Endothelial cell of umbilical vein (primary cell): ENCODE results near the gene PPP6R1. TPM values are rescaled to one million over a fixed set of nuclear protein-coding genes. Genes with fewer than 3 reads are reported as not detected.
A peak's percentile ranks its signal among the peaks of the same experiment; 100 is the strongest.

ENCODE experiments used
- Bru-seq: library from RNA; stranded (reverse); fragments of 400-500 nt; gene quantifications from one replicate; lab custom pipeline; 2021; lab: Mats Ljungman, UMichigan
- BruChase-seq, 2 experiments: library from RNA; stranded (reverse); fragments of 400-500 nt; gene quantifications; one replicate each; lab custom pipeline; 2021; lab: Mats Ljungman, UMichigan
- BruUV-seq: library from RNA; stranded (reverse); fragments of 400-500 nt; replicated peaks from 2 replicates; lab custom pipeline; 2021; lab: Mats Ljungman, UMichigan
- CTCF ChIA-PET: fragments of 300-600, 350-600 bp; sonication (Branson Sonifier 250); formaldehyde crosslinking; loops from one replicate; lab custom pipeline; 2021; ENCODE audit warnings: antibody characterized with exemption, inconsistent platforms; lab: Charles Lee
- POLR2A ChIA-PET: fragments of 300-600, 350-600 bp; sonication (Branson Sonifier 250); formaldehyde crosslinking; loops from one replicate; lab custom pipeline; 2021; ENCODE audit warnings: antibody characterized with exemption, inconsistent platforms; lab: Charles Lee
- DNase-seq: peaks from one replicate; pipeline ENCODE4 v3.0.0-alpha.2; 2011; ENCODE audit warnings: low read depth, low spot score
- FAIRE-seq: peaks from 2 replicates; lab custom pipeline; 2011; peaks lifted over from hg19 to GRCh38; lab: Jason Lieb, UNC
- H2AFZ ChIP-seq: 2 replicates; pipeline ENCODE4 v1.6.0; 2012; ENCODE audit warnings: low read depth, low read length, control low read depth, inconsistent platforms
- H3K27ac ChIP-seq: 2 replicates; pipeline ENCODE4 v1.5.1; 2011; ENCODE audit warnings: low read depth, mild to moderate bottlenecking, control low read depth, low read length, moderate library complexity; ENCODE audit not compliant: insufficient read depth
- H3K27me3 ChIP-seq, 2 experiments: 2 replicates each; pipeline versions ENCODE4 v1.6.0 to v1.6.1; 2011; ENCODE audit warnings: low read length in 2 of 2, mixed read lengths in 1 of 2; ENCODE audit not compliant: control insufficient read depth in 2 of 2, insufficient read depth in 2 of 2
- H3K36me3 ChIP-seq, 2 experiments: 2 replicates in 1 of 2; 3 replicates in 1 of 2; pipeline ENCODE4 v1.5.1; 2011; ENCODE audit warnings: low read length in 2 of 2, mild to moderate bottlenecking in 1 of 2, moderate library complexity in 1 of 2; ENCODE audit not compliant: control insufficient read depth in 2 of 2, insufficient read depth in 2 of 2; ENCODE audit errors: extremely low read depth in 1 of 2
- H3K4me1 ChIP-seq: 3 replicates; pipeline ENCODE4 v1.5.1; 2011; ENCODE audit warnings: mild to moderate bottlenecking, low read length; ENCODE audit not compliant: control insufficient read depth, insufficient read depth; ENCODE audit errors: extremely low read depth
- H3K4me2 ChIP-seq: 2 replicates; pipeline ENCODE4 v1.6.1; 2011; ENCODE audit warnings: low read length, control low read depth, mixed read lengths; ENCODE audit not compliant: insufficient read depth
- H3K4me3 ChIP-seq, 3 experiments: fragments of 200-600 bp in 1 of 3; sonication (generic), shearing (Covaris generic) in 1 of 3; replicated peaks in 1 of 3; 2 replicates each; pipeline ENCODE4 v1.5.1; 2011 to 2016; ENCODE audit warnings: control low read depth in 3 of 3, low read length in 3 of 3, mild to moderate bottlenecking in 2 of 3, inconsistent platforms in 1 of 3, low read depth in 1 of 3, moderate library complexity in 1 of 3; ENCODE audit not compliant: insufficient read depth in 1 of 3
- H3K79me2 ChIP-seq: 2 replicates; pipeline ENCODE4 v1.6.0; 2012; ENCODE audit warnings: low read length, inconsistent platforms; ENCODE audit not compliant: control insufficient read depth, insufficient read depth
- H3K9ac ChIP-seq: replicated peaks from 2 replicates; pipeline ENCODE3; 2011; ENCODE audit warnings: low read length, control low read depth; ENCODE audit not compliant: insufficient read depth; ENCODE audit errors: extremely low read depth
- H3K9me1 ChIP-seq: replicated peaks from 3 replicates; pipeline ENCODE4 v1.6.0; 2011; ENCODE audit warnings: mild to moderate bottlenecking, low read length; ENCODE audit not compliant: control insufficient read depth, insufficient read depth; ENCODE audit errors: extremely low read depth
- H3K9me3 ChIP-seq: replicated peaks from 2 replicates; pipeline ENCODE4 v1.5.1; 2012; ENCODE audit warnings: low read length, inconsistent platforms; ENCODE audit not compliant: control insufficient read depth, insufficient read depth
- H4K20me1 ChIP-seq: replicated peaks from 2 replicates; pipeline ENCODE3; 2011; ENCODE audit warnings: mild to moderate bottlenecking, low read length; ENCODE audit not compliant: control insufficient read depth, insufficient read depth; ENCODE audit errors: extremely low read depth
- CTCF ChIP-seq, 2 donors: IDR thresholded peaks; 1 replicate in 1 of 2; 2 replicates in 1 of 2; pipeline ENCODE4 v1.5.1; 2011; ENCODE audit warnings: low read length in 2 of 2, mild to moderate bottlenecking in 2 of 2, moderate library complexity in 2 of 2, control low read depth in 1 of 2, inconsistent platforms in 1 of 2, low read depth in 1 of 2; ENCODE audit not compliant: insufficient read depth in 1 of 2; ENCODE audit errors: extremely low read depth in 1 of 2
- EZH2 ChIP-seq: IDR thresholded peaks from 2 replicates; pipeline ENCODE4 v1.6.1; 2012; ENCODE audit warnings: borderline replicate concordance, low read depth, mild to moderate bottlenecking, moderate library complexity, low read length, inconsistent platforms; ENCODE audit not compliant: severe bottlenecking
- FOS ChIP-seq: IDR thresholded peaks from 2 replicates; pipeline ENCODE4 v1.6.1; 2011; ENCODE audit warnings: mild to moderate bottlenecking, low read length, moderate library complexity, borderline replicate concordance; ENCODE audit not compliant: insufficient read depth
- GATA2 ChIP-seq: IDR thresholded peaks from 2 replicates; pipeline ENCODE4 v1.7.0; 2011; ENCODE audit warnings: low read depth, mild to moderate bottlenecking, moderate library complexity, mixed read lengths, low read length; ENCODE audit not compliant: insufficient read length, insufficient read depth
- JUN ChIP-seq: IDR thresholded peaks from 2 replicates; pipeline ENCODE4 v1.6.1; 2011; ENCODE audit warnings: borderline replicate concordance, low read depth; ENCODE audit not compliant: insufficient read length, insufficient read depth
- MAX ChIP-seq: IDR thresholded peaks from 2 replicates; pipeline ENCODE4 v1.6.1; 2011; ENCODE audit not compliant: insufficient read depth, insufficient read length
- MYC ChIP-seq: IDR thresholded peaks from one replicate; pipeline ENCODE4 v1.6.1; 2011; ENCODE audit warnings: mild to moderate bottlenecking, low read depth, low read length
- POLR2A ChIP-seq: IDR thresholded peaks from 2 replicates; pipeline ENCODE4 v1.6.1; 2012; ENCODE audit warnings: low read depth, mild to moderate bottlenecking, control low read depth, low read length
- POLR2AphosphoS5 ChIP-seq: IDR thresholded peaks from 2 replicates; pipeline ENCODE4 v1.6.1; 2012; ENCODE audit warnings: low read depth, mild to moderate bottlenecking, control low read depth, low read length, moderate library complexity; ENCODE audit not compliant: insufficient read depth
- dilution Hi-C: fragments of 300-500 bp; cut with MboI; formaldehyde crosslinking; loops from one replicate; pipeline ENCODE4 v1.15.0; 2019; ENCODE audit warnings: low sequenced_read_pairs; ENCODE audit not compliant: extremely low pct_ligation_motif_present
- intact Hi-C: fragments of 100-400 bp; cut with micrococcal nuclease; formaldehyde crosslinking; loops from one replicate; pipeline ENCODE4 v1.10.0; 2022
- long read RNA-seq: library from polyadenylated mRNA; stranded (forward); transcript quantifications from one replicate; pipeline ENCODE4 v2.0.0, GENCODE V29; 2021
- polyA minus RNA-seq, 3 experiments: library from RNA; depleted of rRNA, polyadenylated mRNA; stranded (reverse); fragments of >200 nt; gene quantifications; 1 replicate in 1 of 3; 2 replicates in 2 of 3; pipeline ENCODE4 v1.2.3, GENCODE V29; 2011
- polyA plus RNA-seq, 4 experiments: library from polyadenylated mRNA; depleted of rRNA in 3 of 4; stranded (reverse) in 3 of 4; unstranded in 1 of 4; fragments of >200 nt; gene quantifications; 2 replicates each; pipeline versions ENCODE4 v1.2.1 to v1.2.3, GENCODE V29; 2011 to 2012; ENCODE audit warnings: missing spikeins in 1 of 4
- total RNA-seq: library from RNA; stranded (reverse); gene quantifications from 2 replicates; pipeline ENCODE4 v1.2.3, GENCODE V29; 2021

The PPP6R1 gene
- 68.3 and 71.8 TPM in 2 replicates for total RNA-seq
- polyA plus RNA-seq = 35.7 and 36.0 TPM in 2 replicates
- 39.7 and 44.5 TPM in 2 replicates for polyA plus RNA-seq (2011; cell fraction: cytosol; rRNA removed)
- 90.6 and 94.5 TPM in 2 replicates for polyA plus RNA-seq (2011; cell fraction: nucleus; rRNA removed)
- polyA plus RNA-seq (2012) = 44.4 and 44.9 TPM in 2 replicates
- polyA minus RNA-seq = 45.2 and 59.6 TPM in 2 replicates
- 69.8 TPM for polyA minus RNA-seq (2011; cell fraction: cytosol; rRNA and poly(A)+ RNA removed)
- 35.9 and 45.7 TPM in 2 replicates for polyA minus RNA-seq (2011; cell fraction: nucleus; rRNA and poly(A)+ RNA removed)
- percentile 61 among the genes with signal in this experiment for Bru-seq, nascent RNA
- BruChase-seq, experiment 1, labeled RNA remaining after a 6-hour chase = percentile 88 among the genes with signal in this experiment
- percentile 75 among the genes with signal in this experiment for BruChase-seq, experiment 2, labeled RNA remaining after a 2-hour chase
- long read RNA-seq, transcript PPP6R1-204 (7 exons, 2,389 nt) = minor isoform, 8 of 106 reads
- long read RNA-seq, transcript PPP6R1-201 (24 exons, 3,961 nt) = major isoform, 52 of 106 reads
- long read RNA-seq, partial matches to known transcripts = 33 of 106 reads
- long read RNA-seq, other reads (novel, unspliced or antisense) = 12 of 106 reads

- dilution Hi-C loops = no loop called here
- H3K9me3 ChIP-seq = no peaks in the 10 kb centered on the region
- peaks cover 40% of the 10 kb centered on the region for H3K4me1 ChIP-seq
- H3K27me3 ChIP-seq = no peaks in the 10 kb centered on the region
- H3K9ac ChIP-seq = peak within 1 kb of the TSS; percentile 87
- TF ChIP-seq CTCF (IDR thresholded peaks at IDR 0.05; ENCODE audit: extremely low read depth in 1 of 2, insufficient read depth in 1 of 2, low read depth in 1 of 2, low read length in 2 of 2) (no peak), FOS (peak; percentile 50), MAX (no peak), MYC (no peak), GATA2 (no peak), EZH2 (no peak), JUN (peak; percentile 14), POLR2AphosphoS5 (peak; percentile 93), POLR2A (peak; percentile 72)
- H2AFZ ChIP-seq = peak within 1 kb of the TSS; percentile 70
- ChIA-PET CTCF (interaction anchor here (0.6 to 1.4 kb wide), 10 partner anchors 21 to 245 kb away, joined by 3 to 13 read pairs (median 5); partner anchors contain the start of genes DNAAF3, HSPBP1 and TMEM238), POLR2A (interaction anchor here (0.6 to 2.3 kb wide), 7 partner anchors 21 to 156 kb away, joined by 3 to 15 read pairs (median 4); partner anchors contain the start of genes HSPBP1, KMT5C and UBE2S)
- H4K20me1 ChIP-seq = no peaks in the 10 kb centered on the region
- peak; percentile 98 for FAIRE-seq
- H3K36me3 ChIP-seq = no peaks in the 10 kb centered on the region
- H3K27ac ChIP-seq = peak within 1 kb of the TSS; percentile 86
- peaks cover 45% of the 10 kb centered on the region for H3K79me2 ChIP-seq
- intact Hi-C loops = loop anchor here (1.0 to 10.0 kb wide), 9 partner anchors 21 to 346 kb away; partner anchors contain the start of genes DNAAF3, HSPBP1, KMT5C and ZNF524
- no TSS peak for BruUV-seq
- peak within 1 kb of the TSS; percentile 77 for H3K4me2 ChIP-seq
- H3K4me3 ChIP-seq = peak within 1 kb of the TSS; percentile 73 to 88 (median 87)
- H3K9me1 ChIP-seq = no peaks in the 10 kb centered on the region
- peak; percentile 100 for DNase-seq
Observed at GRCh38 chr19:55258828-55259539, at the start of gene PPP6R1. TSS of gene PPP6R1 (minus strand) at chr19:55259017. CDS start at chr19:55247103, 11,914 bp downstream.
